Muscle layer of duodenum (tissue), 2 donors: ENCODE results near the gene BCL2L11.

Experiments
- H3K27ac ChIP-seq: one replicate; pipeline ENCODE4 v1.7.0; 2013; ENCODE audit warnings: mild to moderate bottlenecking, low read length
- H3K27me3 ChIP-seq: one replicate; pipeline ENCODE4 v1.7.0; 2013; ENCODE audit warnings: low read depth, mild to moderate bottlenecking, control low read depth, low read length
- H3K36me3 ChIP-seq, 2 donors: one replicate each; pipeline ENCODE4 v1.7.0; 2013; ENCODE audit warnings: low read length in 2 of 2, control low read depth in 1 of 2, mild to moderate bottlenecking in 1 of 2; ENCODE audit not compliant: insufficient read depth in 2 of 2, control insufficient read depth in 1 of 2
- H3K4me1 ChIP-seq, 2 donors: one replicate each; pipeline ENCODE4 v1.7.0; 2013; ENCODE audit warnings: low read length in 2 of 2, mild to moderate bottlenecking in 2 of 2, control low read depth in 1 of 2, moderate library complexity in 1 of 2; ENCODE audit not compliant: insufficient read depth in 2 of 2, control insufficient read depth in 1 of 2
- H3K4me3 ChIP-seq, 2 donors: one replicate each; pipeline ENCODE4 v1.7.0; 2013; ENCODE audit warnings: low read length in 2 of 2, low read depth in 1 of 2, mild to moderate bottlenecking in 1 of 2
- H3K9me3 ChIP-seq, 2 donors: one replicate each; pipeline ENCODE4 v1.7.0; 2013; ENCODE audit warnings: low read length in 2 of 2, control low read depth in 1 of 2, mild to moderate bottlenecking in 1 of 2; ENCODE audit not compliant: control insufficient read depth in 1 of 2
- donor health status: healthy.

Gene BCL2L11

GRCh38 chr2:111173338-111173737 lies 52.6 kb downstream of the BCL2L11 start:
- no peak overlapping the region for H3K4me3 ChIP-seq
- H3K9me3 ChIP-seq = no peaks in the 10 kb centered on the region
- H3K4me1 ChIP-seq = peaks cover 0 to 4% of the 10 kb centered on the region in 2 donors
- H3K27me3 ChIP-seq = no peaks in the 10 kb centered on the region
- no peaks in the 10 kb centered on the region for H3K36me3 ChIP-seq
- H3K27ac ChIP-seq = no peak overlapping the region

GRCh38 chr2:111173856-111174255 lies 53.1 kb downstream of the BCL2L11 start:
- Histone ChIP-seq H3K36me3 (no peaks in the 10 kb centered on the region), H3K27me3 (no peaks in the 10 kb centered on the region), H3K4me1 (no peaks in the 10 kb centered on the region), H3K4me3 (no peak overlapping the region), H3K9me3 (no peaks in the 10 kb centered on the region), H3K27ac (no peak overlapping the region)

- no peak overlapping the region for H3K27ac ChIP-seq
- H3K4me3 ChIP-seq = no peak overlapping the region
- H3K36me3 ChIP-seq = no peaks in the 10 kb centered on the region
- H3K4me1 ChIP-seq = no peaks in the 10 kb centered on the region
- H3K27me3 ChIP-seq = no peaks in the 10 kb centered on the region
- H3K9me3 ChIP-seq = no peaks in the 10 kb centered on the region
Observed at GRCh38 chr2:111175615-111176014, 54.9 kb downstream of the BCL2L11 start.

- Histone ChIP-seq H3K27ac (no peak overlapping the region), H3K36me3 (no peaks in the 10 kb centered on the region), H3K27me3 (no peaks in the 10 kb centered on the region), H3K4me1 (no peaks in the 10 kb centered on the region), H3K9me3 (no peaks in the 10 kb centered on the region), H3K4me3 (no peak overlapping the region)
Observed at GRCh38 chr2:111176388-111176787, 55.7 kb downstream of the BCL2L11 start.

- no peaks in the 10 kb centered on the region for H3K36me3 ChIP-seq
- no peaks in the 10 kb centered on the region for H3K4me1 ChIP-seq
- no peaks in the 10 kb centered on the region for H3K27me3 ChIP-seq
- no peaks in the 10 kb centered on the region for H3K9me3 ChIP-seq
- H3K27ac ChIP-seq = no peak overlapping the region
- H3K4me3 ChIP-seq = no peak overlapping the region
Observed at GRCh38 chr2:111176867-111177266, 56.2 kb downstream of the BCL2L11 start.

- Histone ChIP-seq H3K4me1 (no peaks in the 10 kb centered on the region), H3K36me3 (no peaks in the 10 kb centered on the region), H3K27me3 (no peaks in the 10 kb centered on the region), H3K27ac (no peak overlapping the region), H3K4me3 (no peak overlapping the region), H3K9me3 (no peaks in the 10 kb centered on the region)
Observed at GRCh38 chr2:111178296-111178695, 57.6 kb downstream of the BCL2L11 start.

GRCh38 chr2:111178730-111179405 lies 58.2 kb downstream of the BCL2L11 start:
- no peaks in the 10 kb centered on the region for H3K9me3 ChIP-seq
- no peak overlapping the region for H3K27ac ChIP-seq
- no peaks in the 10 kb centered on the region for H3K4me1 ChIP-seq
- no peaks in the 10 kb centered on the region for H3K27me3 ChIP-seq
- H3K36me3 ChIP-seq = no peaks in the 10 kb centered on the region
- no peak overlapping the region for H3K4me3 ChIP-seq

GRCh38 chr2:111182121-111182520 lies 61.4 kb downstream of the BCL2L11 start:
- no peaks in the 10 kb centered on the region for H3K27me3 ChIP-seq
- H3K4me1 ChIP-seq = peaks cover 0 to 4% of the 10 kb centered on the region in 2 donors
- no peaks in the 10 kb centered on the region for H3K9me3 ChIP-seq
- H3K27ac ChIP-seq = no peak overlapping the region
- H3K36me3 ChIP-seq = no peaks in the 10 kb centered on the region
- no peak overlapping the region for H3K4me3 ChIP-seq

- H3K4me3 ChIP-seq = no peak overlapping the region
- no peaks in the 10 kb centered on the region for H3K27me3 ChIP-seq
- H3K36me3 ChIP-seq = no peaks in the 10 kb centered on the region
- no peaks in the 10 kb centered on the region for H3K9me3 ChIP-seq
- peaks cover 0 to 4% of the 10 kb centered on the region in 2 donors for H3K4me1 ChIP-seq
- H3K27ac ChIP-seq = no peak overlapping the region
Observed at GRCh38 chr2:111182740-111183139, 62.0 kb downstream of the BCL2L11 start.

- no peaks in the 10 kb centered on the region for H3K36me3 ChIP-seq
- H3K27ac ChIP-seq = no peak overlapping the region
- no peak overlapping the region for H3K4me3 ChIP-seq
- H3K4me1 ChIP-seq = peaks cover 0 to 4% of the 10 kb centered on the region in 2 donors
- no peaks in the 10 kb centered on the region for H3K27me3 ChIP-seq
- H3K9me3 ChIP-seq = no peaks in the 10 kb centered on the region
Observed at GRCh38 chr2:111184725-111185310, 64.1 kb downstream of the BCL2L11 start.

- Histone ChIP-seq H3K36me3 (no peaks in the 10 kb centered on the region), H3K27ac (no peak overlapping the region), H3K27me3 (no peaks in the 10 kb centered on the region), H3K4me1 (peaks cover 0 to 4% of the 10 kb centered on the region in 2 donors), H3K4me3 (no peak overlapping the region), H3K9me3 (no peaks in the 10 kb centered on the region)
Observed at GRCh38 chr2:111185361-111186022, 64.8 kb downstream of the BCL2L11 start.
